ENCODE results near the gene VAV3. TPM values are rescaled to one million over a fixed set of nuclear protein-coding genes. Genes with fewer than 3 reads are reported as not detected.

Gene VAV3
- total and polyA plus RNA-seq, 2 of the 13 experiments (the other 11 are each of a cell fraction or from before 2014, with no cell fraction given), result 15.9 to 29.8 TPM

GRCh38 chr1:107594536-107594935 is 370.4 kb downstream of the VAV3 start:
- Histone ChIP-seq H3K9ac (ENCODE audit: insufficient read depth, low read depth, low read length) (no peak overlapping the region), H3K79me2 (ENCODE audit: insufficient read depth, low read length) (no peaks in the 10 kb centered on the region), H3K27ac (ENCODE audit: extremely low read length, insufficient read depth, low read length) (no peak overlapping the region), H3K27me3 (ENCODE audit: control insufficient read depth in 1 of 2, insufficient read depth in 2 of 2, low read length in 2 of 2) (no peaks in the 10 kb centered on the region), H3K4me2 (ENCODE audit: low read depth, low read length) (no peak overlapping the region), H3K4me3 (replicated peaks in 1 of 3; ENCODE audit: insufficient read depth in 1 of 3, low read depth in 2 of 3, low read length in 3 of 3) (no peak overlapping the region), H3K4me1 (ENCODE audit: insufficient read depth, low read length) (peaks cover 61% of the 10 kb centered on the region), H3K9me3 (ENCODE audit: low read length) (no peaks in the 10 kb centered on the region), H2AFZ (ENCODE audit: low read length) (no peak overlapping the region), H3K36me3 (replicated peaks in 1 of 2; ENCODE audit: control insufficient read depth in 1 of 2, insufficient read depth in 2 of 2, low read length in 2 of 2) (0 out of 5 replicates have a peak, but pooled peaks cover 0 to 1% of the 10 kb centered on the region in 2 experiments), H4K20me1 (ENCODE audit: insufficient read depth, low read length) (no peaks in the 10 kb centered on the region)
- BruUV-seq (replicated peaks), result no TSS peak
- ATAC-seq, result no peak
- FAIRE-seq, result no peak
- POLR2A ChIA-PET, result no interaction called here
- CTCF ChIA-PET (ENCODE audit: low intra/inter-chr PET ratio, low total read pairs), result no interaction called here
- TF ChIP-seq, protein P1, sequence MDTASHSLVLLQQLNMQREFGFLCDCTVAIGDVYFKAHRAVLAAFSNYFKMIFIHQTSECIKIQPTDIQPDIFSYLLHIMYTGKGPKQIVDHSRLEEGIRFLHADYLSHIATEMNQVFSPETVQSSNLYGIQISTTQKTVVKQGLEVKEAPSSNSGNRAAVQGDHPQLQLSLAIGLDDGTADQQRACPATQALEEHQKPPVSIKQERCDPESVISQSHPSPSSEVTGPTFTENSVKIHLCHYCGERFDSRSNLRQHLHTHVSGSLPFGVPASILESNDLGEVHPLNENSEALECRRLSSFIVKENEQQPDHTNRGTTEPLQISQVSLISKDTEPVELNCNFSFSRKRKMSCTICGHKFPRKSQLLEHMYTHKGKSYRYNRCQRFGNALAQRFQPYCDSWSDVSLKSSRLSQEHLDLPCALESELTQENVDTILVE (CRISPR knock-in tag; IDR thresholded peaks at IDR 0.05), result no peak
- TF ChIP-seq NFIB (CRISPR knock-in tag; IDR thresholded peaks at IDR 0.05; ENCODE audit: borderline replicate concordance) (no peak), ZNF367 (CRISPR knock-in tag; IDR thresholded peaks at IDR 0.05; ENCODE audit: borderline replicate concordance) (no peak), ARID2 (CRISPR knock-in tag; IDR thresholded peaks at IDR 0.05; ENCODE audit: borderline replicate concordance) (no peak), STAT6 (CRISPR knock-in tag; IDR thresholded peaks at IDR 0.05; ENCODE audit: borderline replicate concordance) (no peak)
- in situ Hi-C loops (cut with HindIII; ENCODE audit: extremely low pct_ligation_motif_present, low pct_unique_long_range_greater_than_20kb) (no loop called here), intact Hi-C loops (cut with micrococcal nuclease; ENCODE audit: unreplicated experiment) (loop anchor here (2.0 kb wide), 1 partner anchor 76 kb away; no protein-coding TSS in a partner anchor)
- 84% methylated on average over 1 of the region's 1 CpG for WGBS (ENCODE audit: low lambda C conversion rate)
- DNase-seq (ENCODE audit: low spot score), result no peak
